B cell (primary cell): ENCODE measurements around the gene CLDN4. TPM values are rescaled to one million over a fixed set of nuclear protein-coding genes. Genes with fewer than 3 reads are reported as not detected.
"Not testable (repeated sequence)": the region's sequence is repeated elsewhere in the genome, so short reads cannot be mapped to it uniquely, and the experiment has no call there.

Experiments used
- ATAC-seq: fragments of 200-7000 bp; cut with Tn5 transposase; one replicate; pipeline ENCODE4 v1.10.0; 2021; ENCODE audit warnings: low read depth, mild to moderate bottlenecking, moderate number of reproducible peaks, moderate library complexity
- CTCF ChIA-PET: fragments of 350-600 bp; sonication (Branson Sonifier 250); formaldehyde crosslinking; loops from one replicate; lab custom pipeline; 2021; ENCODE audit warnings: antibody characterized with exemption, inconsistent platforms; lab: Charles Lee
- POLR2A ChIA-PET: fragments of 350-600 bp; sonication (Branson Sonifier 250); formaldehyde crosslinking; loops from one replicate; lab custom pipeline; 2021; ENCODE audit warnings: antibody characterized with exemption; lab: Charles Lee
- DNase-seq: peaks from one replicate; pipeline ENCODE4 v3.0.0; 2013
- H2AFZ ChIP-seq: 2 replicates; pipeline ENCODE4 v1.6.1; 2012; ENCODE audit warnings: mild to moderate bottlenecking, low read depth, low read length; ENCODE audit not compliant: insufficient read depth, poor library complexity, severe bottlenecking
- H3K27ac ChIP-seq, 2 donors: 1 replicate in 1 of 2; 2 replicates in 1 of 2; pipeline ENCODE4 v1.5.1; 2012 to 2013; ENCODE audit warnings: low read length in 2 of 2, mild to moderate bottlenecking in 2 of 2, moderate library complexity in 1 of 2
- H3K27me3 ChIP-seq, 4 experiments: fragments of 200-600 bp in 1 of 4; sonication (generic) in 1 of 4; replicated peaks in 1 of 4; 1 replicate in 2 of 4; 2 replicates in 2 of 4; pipeline versions ENCODE4 v1.6.1 to v1.7.0; 2013 to 2016; ENCODE audit warnings: low read length in 3 of 4, mild to moderate bottlenecking in 2 of 4, mixed read lengths in 1 of 4, moderate library complexity in 1 of 4; ENCODE audit not compliant: insufficient read depth in 4 of 4, control insufficient read depth in 3 of 4; ENCODE audit errors: control extremely low read depth in 1 of 4
- H3K36me3 ChIP-seq, 2 experiments: replicated peaks in 1 of 2; 1 replicate in 1 of 2; 2 replicates in 1 of 2; pipeline versions ENCODE4 v1.6.1 to v1.7.1; 2013; ENCODE audit warnings: low read length in 1 of 2; ENCODE audit not compliant: insufficient read depth in 2 of 2, control insufficient read depth in 1 of 2; ENCODE audit errors: control extremely low read depth in 1 of 2, extremely low read depth in 1 of 2
- H3K4me1 ChIP-seq, 2 donors: fragments of 200-600 bp in 1 of 2; sonication (generic) in 1 of 2; 1 replicate in 1 of 2; 2 replicates in 1 of 2; pipeline versions ENCODE4 v1.5.1 to v1.6.1; 2013 to 2017; ENCODE audit warnings: low read length in 2 of 2; ENCODE audit not compliant: control insufficient read depth in 2 of 2, insufficient read depth in 2 of 2
- H3K4me2 ChIP-seq: replicated peaks from 2 replicates; pipeline ENCODE3; 2012; ENCODE audit warnings: mild to moderate bottlenecking, low read depth, low read length; ENCODE audit not compliant: poor library complexity, severe bottlenecking
- H3K4me3 ChIP-seq, 5 experiments: fragments of 200-600 bp in 1 of 5; sonication (generic) in 1 of 5; 1 replicate in 3 of 5; 2 replicates in 2 of 5; pipeline versions ENCODE4 v1.5.1 to v1.7.0; 2011 to 2016; ENCODE audit warnings: low read length in 4 of 5, mild to moderate bottlenecking in 4 of 5, low read depth in 2 of 5, control low read depth in 1 of 5, moderate library complexity in 1 of 5; ENCODE audit not compliant: insufficient read depth in 1 of 5; ENCODE audit errors: control extremely low read depth in 1 of 5, extremely low read depth in 1 of 5
- H3K79me2 ChIP-seq: fragments of 200-600 bp; sonication (generic); one replicate; pipeline ENCODE4 v1.6.0; 2016; ENCODE audit warnings: low read length; ENCODE audit not compliant: control insufficient read depth, insufficient read depth
- H3K9ac ChIP-seq: fragments of 200-600 bp; sonication (generic); 2 replicates; pipeline ENCODE4 v1.6.1; 2017; ENCODE audit warnings: mild to moderate bottlenecking, low read length, moderate library complexity
- H3K9me3 ChIP-seq, 3 donors: one replicate each; pipeline versions ENCODE4 v1.6.1 to v1.7.1; 2013; ENCODE audit warnings: low read length in 2 of 3; ENCODE audit not compliant: control insufficient read depth in 2 of 3, insufficient read depth in 1 of 3; ENCODE audit errors: control extremely low read depth in 1 of 3
- H4K20me1 ChIP-seq: 2 replicates; pipeline ENCODE4 v1.6.0; 2012; ENCODE audit warnings: mild to moderate bottlenecking, low read length; ENCODE audit not compliant: insufficient read depth, control insufficient read depth, poor library complexity, severe bottlenecking
- H3K27ac Mint-ChIP-seq: one replicate; pipeline ENCODE4 v1.8.0; 2021; ENCODE audit warnings: mixed read lengths
- H3K27me3 Mint-ChIP-seq: one replicate; pipeline ENCODE4 v1.8.0; 2021; ENCODE audit warnings: mixed read lengths
- H3K4me1 Mint-ChIP-seq: one replicate; pipeline ENCODE4 v1.8.0; 2021; ENCODE audit warnings: mixed read lengths
- H3K4me3 Mint-ChIP-seq: one replicate; pipeline ENCODE4 v1.8.0; 2021; ENCODE audit warnings: mixed read lengths
- H3K9me3 Mint-ChIP-seq: one replicate; pipeline ENCODE4 v1.8.0; 2022; ENCODE audit warnings: mixed read lengths; ENCODE audit not compliant: insufficient read depth
- CTCF ChIP-seq: fragments of 200-600 bp; IDR thresholded peaks from one replicate; pipeline ENCODE4 v1.8.0; 2022; ENCODE audit warnings: antibody characterized with exemption, mild to moderate bottlenecking
- EZH2 ChIP-seq: IDR thresholded peaks from 2 replicates; pipeline ENCODE4 v1.6.1; 2012; ENCODE audit warnings: borderline replicate concordance, low read depth, mild to moderate bottlenecking, moderate library complexity, low read length; ENCODE audit not compliant: insufficient read depth, poor library complexity, severe bottlenecking
- WGBS: methylation state at CpG from one replicate; pipeline ENCODE4 v1.1.5; 2013; ENCODE audit warnings: missing lambda C conversion rate; ENCODE audit not compliant: insufficient coverage; 5-methylcytosine and 5-hydroxymethylcytosine counted together
- intact Hi-C: fragments of 100-400 bp; cut with micrococcal nuclease; formaldehyde crosslinking; loops from one replicate; pipeline ENCODE4 v1.10.0; 2022
- polyA minus RNA-seq: library from RNA; depleted of rRNA, polyadenylated mRNA; stranded (reverse); fragments of >200 nt; gene quantifications from 2 replicates; pipeline ENCODE4 v1.2.3, GENCODE V29; 2012
- polyA plus RNA-seq: library from polyadenylated mRNA; depleted of rRNA; stranded (reverse); fragments of >200 nt; gene quantifications from 2 replicates; pipeline ENCODE4 v1.2.3, GENCODE V29; 2012
- total RNA-seq, 2 donors: library from RNA; stranded (reverse); fragments of 120-200 nt in 1 of 2; gene quantifications; 1 replicate in 1 of 2; 2 replicates in 1 of 2; pipeline versions ENCODE4 v1.2.3 to v1.2.4, GENCODE V29; 2013 to 2022

CLDN4 gene
- total RNA-seq (not detected in 2 replicates), polyA plus RNA-seq (0.09 TPM in 2 replicates), polyA minus RNA-seq (0.26 TPM in 1 of 2 replicates, not detected in the other)
- 0.05 TPM for total RNA-seq (2013)

GRCh38 chr7:73830681-73831583 is at the start of gene CLDN4:
CLDN4 (plus strand) TSS chr7:73830996; CDS start chr7:73831202, 206 bp downstream.
- Mint-ChIP-seq H3K27ac (no peak within 1 kb of the TSS), H3K9me3 (no peaks in the 10 kb centered on the region), H3K4me3 (no peak within 1 kb of the TSS), H3K27me3 (no peaks in the 10 kb centered on the region), H3K4me1 (peaks cover 28% of the 10 kb centered on the region)
- WGBS = 97% methylated on average over 40 of the region's 42 CpGs
- H3K9me3 ChIP-seq = no peaks in the 10 kb centered on the region
- no peak within 1 kb of the TSS for H3K4me3 ChIP-seq
- ATAC-seq (no peak), DNase-seq (no peak)
- peaks cover 23 to 24% of the 10 kb centered on the region in 2 donors for H3K4me1 ChIP-seq
- no peaks in the 10 kb centered on the region for H3K79me2 ChIP-seq
- no peak within 1 kb of the TSS for H2AFZ ChIP-seq
- H4K20me1 ChIP-seq = no peaks in the 10 kb centered on the region
- intact Hi-C loops = no loop called here
- no peak within 1 kb of the TSS for H3K9ac ChIP-seq
- no peak within 1 kb of the TSS for H3K4me2 ChIP-seq
- H3K27ac ChIP-seq = no peak within 1 kb of the TSS
- POLR2A ChIA-PET = interaction anchor here (0.6 kb wide), 1 partner anchor 199 kb away, joined by 5 read pairs; no protein-coding TSS in a partner anchor
- no peaks in the 10 kb centered on the region for H3K27me3 ChIP-seq
- no peaks in the 10 kb centered on the region for H3K36me3 ChIP-seq
- CTCF ChIA-PET = no interaction called here
- TF ChIP-seq CTCF = no peak
- TF ChIP-seq EZH2 = no peak

GRCh38 chr7:73786588-73786987 is 44.2 kb upstream of the CLDN4 start:
- Histone ChIP-seq H3K36me3 (no peaks in the 10 kb centered on the region), H3K27ac (no peak overlapping the region), H3K4me3 (no peak overlapping the region), H3K4me2 (no peak overlapping the region), H2AFZ (no peak overlapping the region), H3K27me3 (no peaks in the 10 kb centered on the region), H3K9ac (no peak overlapping the region), H3K4me1 (no peaks in the 10 kb centered on the region), H3K79me2 (no peaks in the 10 kb centered on the region), H4K20me1 (no peaks in the 10 kb centered on the region), H3K9me3 (peaks cover 0 to 22% (median 2%) of the 10 kb centered on the region in 3 donors)
- H3K9me3 Mint-ChIP-seq = no peaks in the 10 kb centered on the region
- no peaks in the 10 kb centered on the region for H3K4me1 Mint-ChIP-seq
- no peak overlapping the region for H3K4me3 Mint-ChIP-seq
- no CpG with 5 or more reads among the region's 1 CpG for WGBS
- H3K27me3 Mint-ChIP-seq = peaks cover 6% of the 10 kb centered on the region
- ATAC-seq (no peak), DNase-seq (no peak)
- ChIA-PET CTCF (no interaction called here), POLR2A (no interaction called here)
- H3K27ac Mint-ChIP-seq = no peak overlapping the region
- TF ChIP-seq EZH2 (no peak), CTCF (no peak)
- intact Hi-C loops = no loop called here

- CTCF ChIA-PET, H3K9ac ChIP-seq, ATAC-seq, H3K27me3 ChIP-seq, H3K4me3 Mint-ChIP-seq, POLR2A ChIA-PET, H3K4me2 ChIP-seq, H2AFZ ChIP-seq, H3K4me1 ChIP-seq, H3K27me3 Mint-ChIP-seq, H3K27ac ChIP-seq, DNase-seq, intact Hi-C loops, H3K4me1 Mint-ChIP-seq, H3K79me2 ChIP-seq, H3K4me3 ChIP-seq, H3K36me3 ChIP-seq, H3K27ac Mint-ChIP-seq, H3K9me3 Mint-ChIP-seq, H4K20me1 ChIP-seq: not testable (repeated sequence)
- H3K9me3 ChIP-seq = peaks cover 0 to 20% (median 2%) of the 10 kb centered on the region in 3 donors
- no CpG with 5 or more reads among the region's 1 CpG for WGBS
These were observed 43.1 kb upstream of the CLDN4 start for GRCh38 chr7:73787786-73788048.
